NT2/D1 (cell line): ENCODE results near the gene RNFT2.

Source experiments
- DNase-seq: peaks from one replicate; pipeline ENCODE4 v3.0.0-alpha.2; 2011; ENCODE audit warnings: low read depth, low spot score
- H3K27me3 ChIP-seq: 2 replicates; pipeline ENCODE4 v1.6.0; 2011; ENCODE audit warnings: mild to moderate bottlenecking; ENCODE audit not compliant: insufficient read length, insufficient read depth
- H3K36me3 ChIP-seq: 2 replicates; pipeline ENCODE4 v1.6.1; 2011; ENCODE audit warnings: mild to moderate bottlenecking, low read length, mixed read lengths; ENCODE audit not compliant: insufficient read depth, insufficient read length
- H3K4me1 ChIP-seq: 2 replicates; pipeline ENCODE4 v1.5.1; 2011; ENCODE audit not compliant: insufficient read depth, insufficient read length
- H3K4me3 ChIP-seq: 2 replicates; pipeline ENCODE4 v1.5.1; 2011; ENCODE audit warnings: low read depth; ENCODE audit not compliant: insufficient read length
- H3K9ac ChIP-seq: 2 replicates; pipeline ENCODE4 v1.6.0; 2011; ENCODE audit warnings: low read depth; ENCODE audit not compliant: insufficient read length
- H3K9me3 ChIP-seq: 2 replicates; pipeline ENCODE4 v1.5.1; 2011; ENCODE audit warnings: mild to moderate bottlenecking, low read length; ENCODE audit not compliant: insufficient read depth
- SUZ12 ChIP-seq: IDR thresholded peaks from 2 replicates; pipeline ENCODE4 v1.6.1; 2011; ENCODE audit not compliant: insufficient read length, insufficient read depth; ENCODE audit errors: extremely low read depth
- YY1 ChIP-seq: IDR thresholded peaks from 2 replicates; pipeline ENCODE4 v1.6.1; 2011; ENCODE audit not compliant: insufficient read length, insufficient read depth
- ZNF274 ChIP-seq: IDR thresholded peaks from 2 replicates; pipeline ENCODE4 v1.6.1; 2011; ENCODE audit warnings: mild to moderate bottlenecking, low read depth, low read length

Gene RNFT2

DNA sequence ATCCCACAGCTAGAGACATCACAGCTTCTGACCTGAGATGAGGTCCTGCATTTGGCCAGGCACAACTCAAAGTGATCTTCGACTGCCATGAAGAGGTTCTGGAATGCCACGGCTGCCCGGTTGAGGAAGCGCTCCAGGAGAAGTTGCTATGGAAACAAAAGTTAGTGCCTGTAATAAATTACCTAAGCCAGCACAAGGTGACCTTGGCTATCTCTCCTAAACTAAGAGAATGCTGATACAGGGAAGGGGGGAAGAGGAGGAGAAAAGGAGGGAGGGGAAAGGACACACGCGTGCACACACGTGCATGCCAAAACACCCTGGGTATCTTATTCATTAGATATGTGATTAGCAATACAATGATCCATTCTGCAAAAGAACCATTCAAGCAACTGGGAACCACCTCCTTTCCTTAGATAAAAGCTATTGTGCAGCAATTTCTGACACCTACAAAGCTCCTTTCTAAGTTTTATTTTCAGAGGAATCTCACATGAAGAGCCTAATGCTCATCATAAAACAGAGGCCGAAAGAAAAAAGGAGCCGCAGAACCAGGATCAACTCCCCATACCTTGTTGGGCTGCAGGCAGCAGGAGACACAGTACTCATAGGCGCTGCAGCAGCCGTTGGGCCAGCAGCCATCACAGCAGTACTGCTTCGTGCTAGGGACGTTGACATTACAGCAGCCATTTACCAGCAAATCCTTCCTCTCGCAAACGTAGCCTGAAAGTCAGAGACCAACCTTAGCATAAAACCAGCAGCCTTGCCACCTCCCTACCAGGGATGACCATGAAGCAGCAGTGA, 18.2 kb upstream of the RNFT2 start:
- peaks cover 5% of the 10 kb centered on the region for H3K4me1 ChIP-seq
- DNase-seq: no peak
- no peak overlapping the region for H3K4me3 ChIP-seq
- H3K36me3 ChIP-seq: peaks cover 65% of the 10 kb centered on the region
- H3K27me3 ChIP-seq: no peaks in the 10 kb centered on the region
- H3K9ac ChIP-seq: no peak overlapping the region
- H3K9me3 ChIP-seq: no peaks in the 10 kb centered on the region
- TF ChIP-seq YY1 (no peak), ZNF274 (no peak), SUZ12 (no peak)

DNA sequence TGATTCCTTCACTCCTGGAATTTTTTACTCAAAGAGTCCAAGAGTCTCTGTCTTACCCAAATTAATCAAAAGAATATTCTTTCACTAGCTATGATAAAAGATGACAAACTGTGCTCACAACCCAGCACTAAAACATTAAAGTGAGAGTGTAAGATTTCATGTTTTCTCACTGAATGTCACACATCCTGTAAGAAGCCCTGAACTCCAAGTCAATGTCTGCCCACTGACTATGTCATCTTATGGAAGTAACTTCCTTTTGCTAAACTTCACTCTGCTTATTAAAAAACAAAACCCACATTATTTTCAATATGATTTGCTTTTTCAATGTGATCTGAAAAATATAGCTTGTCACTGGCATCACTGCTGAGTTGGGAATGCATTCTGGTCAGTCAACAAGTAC, 15.9 kb upstream of the RNFT2 start:
- no peaks in the 10 kb centered on the region for H3K27me3 ChIP-seq
- DNase-seq: no peak
- no peaks in the 10 kb centered on the region for H3K9me3 ChIP-seq
- TF ChIP-seq ZNF274 (no peak), SUZ12 (no peak), YY1 (no peak)
- no peak overlapping the region for H3K4me3 ChIP-seq
- H3K9ac ChIP-seq: no peak overlapping the region
- peaks cover 42% of the 10 kb centered on the region for H3K36me3 ChIP-seq
- peaks cover 5% of the 10 kb centered on the region for H3K4me1 ChIP-seq

DNA sequence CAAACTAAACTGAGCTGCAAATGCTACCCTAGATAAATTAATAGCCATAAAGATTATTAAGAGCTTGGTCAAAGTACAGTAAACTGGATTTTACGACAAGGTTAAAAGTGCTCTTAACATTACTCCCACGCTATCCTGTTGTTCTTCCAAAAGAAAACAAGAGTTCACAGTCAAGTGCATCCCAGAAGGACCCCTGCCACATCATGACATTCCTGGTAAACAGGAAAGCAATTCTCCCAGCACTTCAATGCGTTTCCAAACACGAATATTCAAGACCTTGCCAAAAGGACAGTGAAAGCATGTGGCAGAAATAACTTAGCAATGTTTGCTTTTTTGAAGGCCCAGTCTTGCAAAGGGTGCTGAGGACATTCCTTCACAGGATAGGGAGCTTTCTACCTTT, 11.4 kb upstream of the RNFT2 start:
- no peaks in the 10 kb centered on the region for H3K27me3 ChIP-seq
- H3K4me3 ChIP-seq: no peak overlapping the region
- no peaks in the 10 kb centered on the region for H3K9me3 ChIP-seq
- DNase-seq: no peak
- H3K4me1 ChIP-seq: peaks cover under 1% of the 10 kb centered on the region
- no peak overlapping the region for H3K9ac ChIP-seq
- H3K36me3 ChIP-seq: peaks cover 24% of the 10 kb centered on the region
- TF ChIP-seq YY1 (no peak), ZNF274 (no peak), SUZ12 (no peak)

GRCh38 chr12:116727261-116727660, 10.9 kb upstream of the RNFT2 start:
- Histone ChIP-seq H3K9me3 (no peaks in the 10 kb centered on the region), H3K9ac (no peak overlapping the region), H3K36me3 (peaks cover 20% of the 10 kb centered on the region), H3K27me3 (no peaks in the 10 kb centered on the region), H3K4me1 (peaks cover 4% of the 10 kb centered on the region), H3K4me3 (no peak overlapping the region)
- DNase-seq: no peak
- TF ChIP-seq ZNF274 (no peak), SUZ12 (no peak), YY1 (no peak)

- Histone ChIP-seq H3K27me3 (no peaks in the 10 kb centered on the region), H3K36me3 (peaks cover 17% of the 10 kb centered on the region), H3K4me1 (peaks cover 4% of the 10 kb centered on the region), H3K4me3 (no peak overlapping the region), H3K9me3 (no peaks in the 10 kb centered on the region), H3K9ac (no peak overlapping the region)
- DNase-seq: no peak
- no peak for TF ChIP-seq SUZ12
- TF ChIP-seq YY1: no peak
- TF ChIP-seq ZNF274: no peak
These were observed 10.2 kb upstream of the RNFT2 start for GRCh38 chr12:116727891-116728290.

DNA sequence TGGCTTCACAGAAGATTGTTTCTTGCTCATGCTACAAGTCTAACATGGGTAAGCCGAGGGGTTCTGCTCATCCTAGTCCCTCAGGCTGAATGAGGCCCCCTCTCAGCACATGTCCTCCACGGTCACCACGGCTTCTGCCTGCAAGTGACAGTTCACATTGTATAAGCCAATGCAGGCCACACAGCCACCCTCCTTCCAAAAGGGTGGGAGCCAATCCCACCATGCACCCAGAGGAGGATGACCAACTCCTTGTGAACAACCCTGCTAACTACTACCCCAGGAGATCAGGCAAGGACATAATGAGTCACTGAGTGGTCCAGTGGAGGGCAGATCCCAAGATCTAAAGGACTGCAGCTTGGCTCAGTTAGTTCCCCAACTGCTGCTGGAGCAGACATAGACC, 6.3 kb upstream of the RNFT2 start:
- TF ChIP-seq ZNF274 (no peak), YY1 (no peak), SUZ12 (no peak)
- H3K27me3 ChIP-seq: peaks cover 7% of the 10 kb centered on the region
- H3K4me1 ChIP-seq: peaks cover 4% of the 10 kb centered on the region
- H3K9me3 ChIP-seq: no peaks in the 10 kb centered on the region
- H3K4me3 ChIP-seq: no peak overlapping the region
- H3K36me3 ChIP-seq: peaks cover 26% of the 10 kb centered on the region
- no peak overlapping the region for H3K9ac ChIP-seq
- DNase-seq: no peak

DNA sequence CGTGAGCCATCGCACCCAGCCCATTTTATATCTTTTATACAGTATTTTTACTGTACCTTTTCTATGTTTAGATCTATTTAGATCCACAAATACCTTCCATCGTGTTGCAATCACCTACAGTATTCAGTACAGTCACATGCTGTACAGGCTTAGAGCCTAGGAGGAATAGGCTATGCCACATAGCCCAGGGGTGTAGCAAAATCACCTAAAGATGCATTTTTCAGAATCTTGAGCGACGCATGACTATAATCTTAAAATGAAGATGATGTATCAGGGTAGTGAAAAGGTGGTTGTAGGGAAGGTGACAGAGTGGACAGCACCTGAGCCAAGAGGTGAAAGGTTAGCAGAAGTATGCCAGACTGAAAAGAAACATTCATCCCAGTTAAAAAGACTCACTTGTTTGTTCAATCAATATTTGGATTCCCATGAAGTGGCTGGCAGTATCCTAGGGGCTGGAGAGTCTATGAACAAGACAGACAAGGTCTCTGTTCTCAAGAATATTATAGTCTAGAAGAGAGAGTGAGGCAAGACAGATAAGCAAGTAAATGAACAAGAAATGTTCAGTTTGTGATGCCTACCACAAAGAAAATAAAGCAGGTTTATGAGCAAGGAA, 3.9 kb upstream of the RNFT2 start:
- peaks cover 4% of the 10 kb centered on the region for H3K4me1 ChIP-seq
- H3K9me3 ChIP-seq: no peaks in the 10 kb centered on the region
- H3K4me3 ChIP-seq: no peak overlapping the region
- TF ChIP-seq SUZ12: no peak
- no peak for TF ChIP-seq ZNF274
- no peak for TF ChIP-seq YY1
- peaks cover 22% of the 10 kb centered on the region for H3K36me3 ChIP-seq
- DNase-seq: no peak
- no peak overlapping the region for H3K9ac ChIP-seq
- H3K27me3 ChIP-seq: peaks cover 13% of the 10 kb centered on the region
